Measurements from ENCODE around the gene KHDC4. TPM values are rescaled to one million over a fixed set of nuclear protein-coding genes. Genes with fewer than 3 reads are reported as not detected.
"Not testable (repeated sequence)": the region's sequence is repeated elsewhere in the genome, so short reads cannot be mapped to it uniquely, and the experiment has no call there.

The KHDC4 gene
- total RNA-seq, 2 donors from 2014 or later: 81.2 to 100 TPM

DNA sequence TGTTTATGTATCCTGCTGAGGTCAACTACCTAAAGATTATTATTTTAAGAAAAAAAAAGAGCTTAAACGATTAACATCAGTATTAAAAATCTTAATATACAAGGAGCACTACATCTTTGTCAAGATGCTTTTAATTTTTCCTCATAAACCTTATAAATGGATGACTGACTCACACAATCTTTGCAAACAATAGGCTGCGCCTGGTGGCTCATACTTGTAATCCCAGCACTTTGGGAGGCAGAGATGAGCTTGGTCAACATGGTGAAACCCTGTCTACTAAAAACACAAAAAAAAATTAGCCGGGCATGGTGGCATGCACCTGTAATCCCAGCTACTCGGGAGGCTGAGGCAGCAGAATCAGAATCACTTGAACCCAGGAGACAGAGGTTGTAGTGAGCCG lies 1.7 kb downstream of the KHDC4 start:
- Mint-ChIP-seq H3K27ac (no peak overlapping the region), H3K9me3 (no peaks in the 10 kb centered on the region), H3K36me3 (peaks cover 8 to 14% of the 10 kb centered on the region in 2 donors)
- ATAC-seq: no peak
- DNase-seq (ENCODE audit: low spot score in 2 of 2): no peak

DNA sequence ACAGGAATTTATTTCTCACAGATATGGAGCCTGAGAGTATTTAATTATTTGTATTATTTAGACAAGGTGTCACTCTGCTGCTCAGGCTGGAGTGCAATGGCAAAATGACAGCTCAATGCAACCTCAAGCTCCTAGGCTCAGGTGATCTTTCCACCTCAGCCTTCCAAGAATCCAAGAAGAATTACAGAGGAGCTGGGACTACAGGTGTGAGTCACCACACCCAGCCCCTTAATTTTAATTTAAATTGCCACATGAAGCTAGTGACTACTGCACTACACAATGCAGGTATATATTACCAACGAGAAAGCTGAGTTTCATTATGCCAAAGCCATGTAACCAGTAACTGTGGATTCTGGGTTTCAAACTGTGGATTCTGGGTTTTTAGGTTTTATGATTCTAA lies 2.1 kb downstream of the KHDC4 start:
- Mint-ChIP-seq H3K9me3 (no peaks in the 10 kb centered on the region), H3K36me3 (peaks cover 9 to 17% of the 10 kb centered on the region in 2 donors), H3K27ac (peak overlapping the region in 1 of 2 donors; percentile 77)
- no peak for ATAC-seq
- DNase-seq (ENCODE audit: low spot score in 2 of 2): no peak

DNA sequence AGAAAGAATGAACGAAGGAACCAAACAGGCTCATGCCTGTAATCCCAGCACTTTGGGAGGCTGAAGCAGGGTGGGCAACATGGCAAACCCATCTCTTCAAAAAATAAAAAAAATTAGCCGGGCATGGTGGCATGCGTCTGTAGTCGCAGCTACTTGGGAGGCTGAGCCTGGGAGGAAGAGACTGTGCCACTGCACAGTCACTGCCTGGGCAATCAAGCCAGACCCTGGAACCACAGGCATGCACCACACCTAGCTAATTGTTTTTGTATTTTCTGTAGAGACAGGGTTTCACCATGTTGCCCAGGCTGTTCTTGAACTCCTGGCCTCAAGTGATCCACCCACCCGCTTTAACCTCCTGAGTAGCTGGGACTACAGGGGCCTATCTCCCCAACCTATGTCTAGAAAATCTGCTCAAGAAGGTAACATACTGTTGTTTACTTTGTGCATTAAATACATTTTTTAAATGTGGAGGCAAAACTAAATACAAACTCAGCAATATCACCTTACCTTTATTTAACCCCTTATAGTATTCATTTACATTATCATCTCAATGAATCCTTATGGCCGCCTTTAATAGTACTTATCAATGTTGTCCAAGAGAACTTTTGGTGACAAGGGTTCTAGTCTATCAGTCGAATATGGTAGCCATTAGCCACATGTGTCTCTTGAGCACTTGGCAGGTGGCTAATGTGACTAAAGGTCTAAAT lies 2.7 kb downstream of the KHDC4 start:
- H3K27ac Mint-ChIP-seq: peak overlapping the region in 1 of 2 donors; percentile 97
- DNase-seq (ENCODE audit: low spot score in 2 of 2): no peak
- peaks cover 15 to 23% of the 10 kb centered on the region in 2 donors for H3K36me3 Mint-ChIP-seq
- ATAC-seq: no peak
- no peaks in the 10 kb centered on the region for H3K9me3 Mint-ChIP-seq

DNA sequence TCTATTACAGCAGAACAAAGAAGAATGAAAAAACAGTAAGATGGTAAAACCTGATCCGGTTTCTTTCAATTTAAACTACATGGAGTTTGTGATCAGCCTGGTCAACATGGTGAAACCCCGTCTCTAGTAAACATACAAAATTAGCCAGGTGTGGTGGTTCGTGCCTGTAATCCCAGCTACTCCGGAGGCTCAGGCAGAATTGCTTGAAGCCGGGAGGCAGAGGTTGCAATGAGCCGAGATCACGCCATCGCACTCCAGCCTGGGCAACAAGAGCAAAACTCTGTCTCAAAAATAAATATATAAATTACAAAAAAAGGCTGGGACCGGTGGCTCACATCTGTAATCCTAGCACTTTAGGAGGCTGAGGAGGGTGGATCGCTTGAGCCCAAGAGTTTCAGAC lies 3.5 kb downstream of the KHDC4 start:
- Mint-ChIP-seq H3K36me3 (peaks cover 15 to 30% of the 10 kb centered on the region in 2 donors), H3K27ac (peak overlapping the region in 1 of 2 donors; percentile 97)
- ATAC-seq; H3K9me3 Mint-ChIP-seq; DNase-seq (ENCODE audit: low spot score in 2 of 2): not testable (repeated sequence)

DNA sequence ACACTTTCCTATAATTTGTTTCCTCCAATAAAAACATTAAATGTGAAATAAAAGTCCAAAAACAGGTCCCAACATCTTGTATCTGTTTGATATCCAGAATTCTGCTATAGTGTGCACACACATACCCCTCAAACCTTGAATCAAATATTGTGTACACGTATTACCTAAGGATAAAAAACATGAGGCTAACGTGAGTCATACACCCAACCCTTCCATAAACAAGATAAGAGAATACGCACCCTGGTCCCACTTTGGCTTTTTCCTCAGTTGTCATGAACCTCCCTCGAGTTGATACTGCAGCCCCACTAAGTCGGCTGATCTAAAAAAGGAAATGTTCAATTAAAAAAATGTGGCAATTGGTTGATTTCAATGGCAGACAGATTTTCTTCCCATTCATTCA lies 5.2 kb downstream of the KHDC4 start:
- ATAC-seq (no peak), DNase-seq (ENCODE audit: low spot score in 2 of 2) (no peak)
- peak overlapping the region in 1 of 2 donors; percentile 20 for H3K27ac Mint-ChIP-seq
- no peaks in the 10 kb centered on the region for H3K9me3 Mint-ChIP-seq
- peaks cover 15 to 34% of the 10 kb centered on the region in 2 donors for H3K36me3 Mint-ChIP-seq

- Mint-ChIP-seq H3K27ac (peak overlapping the region in 1 of 2 donors; percentile 6), H3K36me3 (peaks cover 22 to 49% of the 10 kb centered on the region in 2 donors), H3K9me3 (no peaks in the 10 kb centered on the region)
- DNase-seq (ENCODE audit: low spot score in 2 of 2) (no peak), ATAC-seq (no peak)
These were observed 8.7 kb downstream of the KHDC4 start for GRCh38 chr1:155925506-155925905.

DNA sequence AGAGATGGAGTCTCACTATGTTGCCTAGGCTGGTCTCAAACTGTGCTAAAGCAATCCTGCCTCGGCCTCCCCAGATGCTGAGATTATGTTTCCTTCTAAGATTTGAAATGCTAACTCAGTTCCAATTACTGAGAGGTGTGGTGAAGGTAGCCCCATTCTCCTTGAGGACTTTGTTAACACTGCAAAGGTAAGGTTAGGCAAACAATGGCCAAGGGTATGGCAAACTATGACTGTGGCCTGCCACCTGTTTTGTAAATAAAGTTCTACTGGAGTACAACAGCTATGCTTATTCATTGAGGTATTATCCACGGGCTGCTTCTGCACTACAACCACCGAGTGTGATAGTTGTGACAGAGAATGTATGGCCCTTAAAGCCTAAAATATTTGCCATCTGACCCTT lies 13.5 kb downstream of the KHDC4 start:
- Mint-ChIP-seq H3K27ac (no peak overlapping the region), H3K36me3 (peaks cover 15 to 19% of the 10 kb centered on the region in 2 donors), H3K9me3 (no peaks in the 10 kb centered on the region)
- DNase-seq (ENCODE audit: low spot score in 2 of 2): no peak
- no peak for ATAC-seq

GRCh38 chr1:155919801-155920200 lies 14.4 kb downstream of the KHDC4 start:
- Mint-ChIP-seq H3K9me3 (no peaks in the 10 kb centered on the region), H3K36me3 (peaks cover 15% of the 10 kb centered on the region in 2 donors), H3K27ac (peak overlapping the region in 1 of 2 donors; percentile 25)
- DNase-seq (ENCODE audit: low spot score in 2 of 2) (no peak), ATAC-seq (no peak)

DNA sequence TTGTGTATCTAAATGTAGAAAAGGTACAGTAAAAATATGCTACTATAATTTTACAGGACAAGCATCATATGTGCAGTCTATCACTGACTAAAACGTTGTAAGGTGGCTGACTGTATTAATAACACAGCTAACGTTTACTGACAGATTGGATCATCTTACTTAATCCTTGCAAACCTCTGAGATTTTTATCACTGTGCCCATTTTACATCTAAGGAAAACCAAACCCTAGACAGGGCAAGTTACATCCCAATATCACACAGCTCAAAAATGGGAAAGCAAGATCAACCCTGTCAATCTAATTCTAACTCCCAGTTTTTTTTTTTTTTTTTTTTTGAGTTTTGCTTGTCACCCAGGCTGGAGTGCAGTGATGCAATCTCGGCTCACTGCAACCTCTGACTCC lies 15.6 kb downstream of the KHDC4 start:
- H3K9me3 Mint-ChIP-seq: no peaks in the 10 kb centered on the region
- ATAC-seq: no peak
- no peak overlapping the region for H3K27ac Mint-ChIP-seq
- H3K36me3 Mint-ChIP-seq: peaks cover 15 to 19% of the 10 kb centered on the region in 2 donors
- no peak for DNase-seq (ENCODE audit: low spot score in 2 of 2)

DNA sequence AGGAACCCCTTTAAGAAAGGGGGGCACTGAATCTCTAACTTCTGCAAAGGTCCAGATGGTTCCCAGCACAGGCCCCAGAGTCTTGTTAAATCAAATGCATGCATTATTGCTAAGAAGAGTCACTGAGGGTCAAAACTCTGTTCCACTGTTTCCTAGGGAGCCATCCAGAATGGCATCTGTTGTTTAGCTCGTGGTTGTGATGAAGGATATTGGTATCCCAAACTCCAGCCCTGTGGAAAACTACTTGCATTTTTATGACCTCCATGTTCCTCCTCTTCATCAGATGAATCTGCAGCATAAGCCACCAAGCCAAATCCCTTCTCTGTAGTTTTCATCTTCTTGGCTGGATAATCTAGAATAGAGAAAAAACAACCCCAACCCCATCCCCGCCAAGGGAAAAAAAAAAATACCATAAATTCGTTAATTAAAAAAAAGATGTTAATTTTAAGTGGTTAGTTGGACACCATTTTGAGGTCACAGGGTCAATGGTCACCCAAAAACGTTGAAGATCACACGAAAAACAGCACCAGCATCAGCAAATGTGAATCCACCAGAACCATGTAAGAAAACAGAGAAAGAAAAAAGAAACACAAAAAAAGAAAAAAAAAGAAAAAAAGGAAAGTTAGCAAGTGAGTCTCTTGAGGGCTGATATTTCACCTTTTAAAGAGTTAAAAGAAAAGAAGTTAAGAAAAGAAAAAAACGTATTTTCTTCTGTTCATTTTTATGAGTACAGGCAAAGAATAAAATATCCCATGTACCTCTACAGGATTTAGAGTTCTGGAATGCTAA lies 20.1 kb downstream of the KHDC4 start:
- Mint-ChIP-seq H3K27ac (no peak overlapping the region), H3K9me3 (no peaks in the 10 kb centered on the region), H3K36me3 (peaks cover 20 to 22% of the 10 kb centered on the region in 2 donors)
- no peak for ATAC-seq
- no peak for DNase-seq (ENCODE audit: low spot score in 2 of 2)

- Mint-ChIP-seq H3K36me3 (peaks cover 20% of the 10 kb centered on the region in 2 donors), H3K9me3 (no peaks in the 10 kb centered on the region), H3K27ac (peak overlapping the region; percentile 94 to 99)
- DNase-seq (ENCODE audit: low spot score in 2 of 2) (no peak), ATAC-seq (no peak)
These were observed 22.1 kb downstream of the KHDC4 start for GRCh38 chr1:155912056-155912536.

DNA sequence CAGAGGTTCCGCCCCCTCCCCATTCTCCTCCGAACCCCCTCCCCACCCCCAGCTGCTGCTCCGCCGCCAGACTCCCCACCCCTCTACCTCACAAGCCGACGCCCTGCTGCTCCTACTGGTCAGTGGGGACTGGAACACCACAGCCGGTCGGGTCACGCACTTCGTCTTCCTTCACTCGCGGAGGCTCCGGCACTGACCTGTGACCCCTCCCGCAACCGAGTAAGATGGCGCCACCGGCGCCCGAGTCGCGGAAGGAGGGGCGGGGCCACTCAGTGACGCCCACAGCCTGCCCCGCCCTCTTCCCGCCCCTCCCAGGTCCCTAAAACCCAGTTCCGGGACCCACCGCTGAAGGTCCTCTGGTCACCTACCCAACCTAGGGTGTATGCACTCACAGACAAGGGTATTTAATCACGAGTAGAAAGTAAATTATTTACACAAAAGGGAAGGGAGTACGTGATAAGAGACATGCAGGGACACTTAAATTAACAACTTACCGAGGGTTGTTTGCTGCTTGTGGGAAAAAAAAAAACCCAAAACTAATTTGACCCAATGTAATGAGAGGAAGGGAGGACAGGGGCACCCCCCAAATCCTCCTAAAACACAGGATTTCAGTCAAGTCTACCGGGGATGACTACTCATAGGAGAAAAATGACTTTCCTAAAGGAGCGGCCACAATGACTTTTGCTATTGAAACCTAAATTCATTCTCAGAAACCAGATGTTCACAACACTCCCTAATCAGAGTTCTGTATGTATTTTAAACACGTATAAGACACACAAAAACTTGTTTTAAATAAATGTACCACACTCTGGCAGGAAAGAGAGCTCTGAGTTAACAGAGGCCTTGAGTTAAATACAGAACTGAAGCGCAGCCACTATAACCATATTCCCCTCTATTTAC lies 22.8 kb downstream of the KHDC4 start, which contains the start of gene RIT1:
RIT1 (minus strand) TSS at position 194 of the 900 bp plus-strand sequence. CDS start 588 bp downstream, outside the sequence.
- Mint-ChIP-seq H3K9me3 (no peaks in the 10 kb centered on the region), H3K27ac (peak within 1 kb of the TSS; percentile 94 to 99), H3K36me3 (peaks cover 15 to 20% of the 10 kb centered on the region in 2 donors)
- peak; percentile 81 to 87 for DNase-seq (ENCODE audit: low spot score in 2 of 2)
- peak; percentile 80 to 86 for ATAC-seq

- DNase-seq (ENCODE audit: low spot score in 2 of 2) (no peak), ATAC-seq (peak in 1 of 2 donors; percentile 53)
- Mint-ChIP-seq H3K9me3 (no peaks in the 10 kb centered on the region), H3K27ac (peak overlapping the region; percentile 94 to 99), H3K36me3 (peaks cover 15 to 20% of the 10 kb centered on the region in 2 donors)
These were observed 23.5 kb downstream of the KHDC4 start for GRCh38 chr1:155910621-155911121.

DNA sequence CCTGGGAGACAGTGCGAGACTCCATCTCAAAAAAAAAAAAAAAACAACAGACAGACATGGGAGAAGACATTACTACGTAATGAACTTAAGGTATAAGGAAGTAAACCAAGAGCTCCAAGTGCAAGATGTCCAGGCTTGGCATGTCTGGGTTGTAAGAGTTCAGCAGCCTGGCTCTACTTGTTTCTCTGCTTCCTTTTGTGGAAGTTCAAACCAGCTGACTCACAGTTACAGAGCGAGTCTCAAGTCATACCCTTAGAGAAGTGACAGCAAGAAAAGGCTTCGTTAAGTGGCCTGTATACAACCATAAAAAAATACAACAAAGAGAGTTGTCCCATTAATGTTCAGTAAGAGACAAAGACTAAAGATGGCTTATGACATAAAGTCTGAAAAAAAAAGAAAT lies 24.3 kb downstream of the KHDC4 start:
- no peak for ATAC-seq
- Mint-ChIP-seq H3K36me3 (peaks cover 15 to 20% of the 10 kb centered on the region in 2 donors), H3K9me3 (no peaks in the 10 kb centered on the region), H3K27ac (peak overlapping the region; percentile 17 to 94)
- no peak for DNase-seq (ENCODE audit: low spot score in 2 of 2)

DNA sequence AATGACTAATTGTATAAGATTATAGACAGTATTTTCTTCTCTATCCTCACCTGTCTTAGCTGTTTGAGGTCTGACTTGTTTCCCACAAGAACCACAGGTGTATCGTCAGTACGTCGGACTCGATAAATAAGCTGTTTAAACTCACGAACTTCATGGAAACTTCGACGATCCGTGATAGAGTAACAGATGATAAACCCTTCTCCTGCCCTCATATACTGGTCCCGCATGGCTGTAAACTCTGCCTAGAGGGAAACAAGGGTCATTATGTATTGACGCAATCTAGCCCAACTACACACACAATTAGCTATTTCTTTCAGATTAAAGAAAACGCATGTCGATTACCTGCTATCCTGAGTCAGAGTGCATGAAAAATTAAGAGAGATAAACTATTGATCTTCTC lies 30.0 kb downstream of the KHDC4 start:
- H3K36me3 Mint-ChIP-seq: peaks cover 7 to 10% of the 10 kb centered on the region in 2 donors
- peak overlapping the region in 1 of 2 donors; percentile 6 for H3K27ac Mint-ChIP-seq
- DNase-seq (ENCODE audit: low spot score in 2 of 2): no peak
- ATAC-seq: no peak
- no peaks in the 10 kb centered on the region for H3K9me3 Mint-ChIP-seq

GRCh38 chr1:155900161-155900560 lies 34.1 kb downstream of the KHDC4 start:
- no peaks in the 10 kb centered on the region for H3K9me3 Mint-ChIP-seq
- DNase-seq (ENCODE audit: low spot score in 2 of 2) (no peak), ATAC-seq (no peak)
- H3K27ac Mint-ChIP-seq: no peak overlapping the region
- H3K36me3 Mint-ChIP-seq: peaks cover 10 to 16% of the 10 kb centered on the region in 2 donors
